OCI-LY7 (cell line): ENCODE results near the gene ROBO1. TPM values are rescaled to one million over a fixed set of nuclear protein-coding genes. Genes with fewer than 3 reads are reported as not detected.
"Not testable (repeated sequence)": the region's sequence is repeated elsewhere in the genome, so short reads cannot be mapped to it uniquely, and the experiment has no call there.

ENCODE experiments used
- BruUV-seq: library from RNA; stranded (reverse); fragments of 400-500 nt; replicated peaks from 2 replicates; lab custom pipeline; 2021; lab: Mats Ljungman, UMichigan
- CTCF ChIA-PET: fragments of 300-600 bp; sonication (Branson Sonifier 250); formaldehyde crosslinking; loops from one replicate; lab custom pipeline; 2022; ENCODE audit warnings: antibody characterized with exemption; ENCODE audit not compliant: unreplicated experiment; lab: Charles Lee
- POLR2A ChIA-PET: fragments of 300-600 bp; sonication (Branson Sonifier 250); formaldehyde crosslinking; loops from one replicate; lab custom pipeline; 2022; ENCODE audit warnings: antibody characterized with exemption; lab: Charles Lee
- DNase-seq: peaks from one replicate; pipeline ENCODE4 v3.0.0-alpha.2; 2015; ENCODE audit warnings: low spot score
- H2AFZ ChIP-seq: fragments of 200-600 bp; sonication (generic), shearing (Covaris generic); 2 replicates; pipeline ENCODE4 v1.6.1; 2014; ENCODE audit warnings: mild to moderate bottlenecking, antibody characterized with exemption, low read length, moderate library complexity
- H3K27ac ChIP-seq: fragments of 200-600 bp; sonication (generic); 2 replicates; pipeline ENCODE4 v1.5.1; 2014; ENCODE audit warnings: mixed run types, low read depth, mild to moderate bottlenecking, moderate library complexity, low read length, inconsistent platforms; ENCODE audit not compliant: poor library complexity, severe bottlenecking
- H3K36me3 ChIP-seq: fragments of 200-600 bp; sonication (generic); 2 replicates; pipeline ENCODE4 v1.6.1; 2014; ENCODE audit warnings: mild to moderate bottlenecking, antibody characterized with exemption, low read length, moderate library complexity, mixed read lengths; ENCODE audit not compliant: insufficient read depth
- H3K4me1 ChIP-seq: fragments of 200-600 bp; sonication (generic); 2 replicates; pipeline ENCODE4 v1.5.1; 2014; ENCODE audit warnings: mild to moderate bottlenecking, low read length; ENCODE audit not compliant: insufficient read depth, poor library complexity, severe bottlenecking
- H3K4me2 ChIP-seq: fragments of 200-600 bp; sonication (generic); 2 replicates; pipeline ENCODE4 v1.6.1; 2014; ENCODE audit warnings: mild to moderate bottlenecking, low read length
- H3K4me3 ChIP-seq: fragments of 200-600 bp; sonication (generic); 2 replicates; pipeline ENCODE4 v1.5.1; 2014; ENCODE audit warnings: mild to moderate bottlenecking, low read depth, low read length; ENCODE audit not compliant: poor library complexity, severe bottlenecking
- H3K79me2 ChIP-seq: fragments of 200-600 bp; sonication (generic); 2 replicates; pipeline ENCODE4 v1.6.1; 2016; ENCODE audit warnings: low read depth, mild to moderate bottlenecking, low read length, moderate library complexity, mixed read lengths; ENCODE audit not compliant: insufficient read depth
- H3K9me2 ChIP-seq: fragments of 200-600 bp; sonication (generic); 2 replicates; pipeline ENCODE4 v1.6.1; 2016; ENCODE audit warnings: mild to moderate bottlenecking, low read length, mixed read lengths; ENCODE audit not compliant: insufficient read depth
- H3K9me3 ChIP-seq: fragments of 200-600 bp; sonication (generic); 2 replicates; pipeline ENCODE4 v1.6.1; 2014; ENCODE audit warnings: mild to moderate bottlenecking, mixed run types, low read length, mixed read lengths
- H4K20me1 ChIP-seq: fragments of 200-600 bp; sonication (generic); 2 replicates; pipeline ENCODE4 v1.6.1; 2014; ENCODE audit warnings: mild to moderate bottlenecking, antibody characterized with exemption, low read length, moderate library complexity, mixed read lengths; ENCODE audit not compliant: insufficient read depth
- CTCF ChIP-seq: fragments of 200-600 bp; sonication (generic); conservative IDR thresholded peaks from 2 replicates; pipeline ENCODE4 v1.5.1; 2014; ENCODE audit warnings: mild to moderate bottlenecking, antibody characterized with exemption, low read length, moderate library complexity, mixed read lengths
- EZH2phosphoT487 ChIP-seq: fragments of 200-600 bp; sonication (generic); IDR thresholded peaks from 2 replicates; pipeline ENCODE4 v1.6.1; 2018; ENCODE audit warnings: low read depth, borderline replicate concordance, mild to moderate bottlenecking, mixed run types, antibody characterized with exemption, low read length, moderate library complexity, mixed read lengths
- intact Hi-C: fragments of 100-400 bp; cut with micrococcal nuclease; formaldehyde crosslinking; loops from one replicate; pipeline ENCODE4 v1.10.0; 2022; ENCODE audit not compliant: unreplicated experiment
- total RNA-seq, 2 experiments: library from RNA; depleted of rRNA in 1 of 2; stranded (reverse); fragments of >200 nt in 1 of 2; shearing (Covaris generic) in 1 of 2; gene quantifications; 2 replicates each; pipeline ENCODE4 v1.2.3, GENCODE V29; 2014 to 2022

The ROBO1 gene
- total RNA-seq, 2 experiments from 2014 or later = not detected

- ChIA-PET POLR2A (no interaction called here), CTCF (no interaction called here)
- Histone ChIP-seq H4K20me1 (no peaks in the 10 kb centered on the region), H3K9me3 (no peaks in the 10 kb centered on the region), H3K4me1 (no peaks in the 10 kb centered on the region), H3K27ac (no peak overlapping the region), H3K9me2 (no peaks in the 10 kb centered on the region), H2AFZ (no peak overlapping the region), H3K4me2 (no peak overlapping the region), H3K79me2 (no peaks in the 10 kb centered on the region), H3K4me3 (no peak overlapping the region), H3K36me3 (no peaks in the 10 kb centered on the region)
- intact Hi-C loops = no loop called here
- DNase-seq = no peak
- TF ChIP-seq CTCF (no peak), EZH2phosphoT487 (no peak)
- no TSS peak for BruUV-seq
These were observed 460.7 kb downstream of the ROBO1 start for GRCh38 chr3:79306934-79307570.

- H3K9me3 ChIP-seq, BruUV-seq, intact Hi-C loops, CTCF ChIA-PET, H3K27ac ChIP-seq, H3K9me2 ChIP-seq, H2AFZ ChIP-seq, POLR2A ChIA-PET, H3K4me2 ChIP-seq, H3K4me1 ChIP-seq, H3K36me3 ChIP-seq, H3K4me3 ChIP-seq, H3K79me2 ChIP-seq, H4K20me1 ChIP-seq, DNase-seq: not testable (repeated sequence)
These were observed 467.7 kb downstream of the ROBO1 start for GRCh38 chr3:79299949-79300635.

- ChIA-PET CTCF (no interaction called here), POLR2A (interaction anchor here (0.6 kb wide), 1 partner anchor 306 kb away, joined by 3 read pairs; no protein-coding TSS in a partner anchor)
- no peaks in the 10 kb centered on the region for H4K20me1 ChIP-seq
- H2AFZ ChIP-seq = no peak overlapping the region
- TF ChIP-seq CTCF = no peak
- no peak for TF ChIP-seq EZH2phosphoT487
- DNase-seq = no peak
- intact Hi-C loops = no loop called here
- no peaks in the 10 kb centered on the region for H3K9me2 ChIP-seq
- no TSS peak for BruUV-seq
- no peak overlapping the region for H3K27ac ChIP-seq
- H3K79me2 ChIP-seq = no peaks in the 10 kb centered on the region
- H3K4me2 ChIP-seq = no peak overlapping the region
- H3K9me3 ChIP-seq = no peaks in the 10 kb centered on the region
- no peak overlapping the region for H3K4me3 ChIP-seq
- H3K36me3 ChIP-seq = no peaks in the 10 kb centered on the region
- no peaks in the 10 kb centered on the region for H3K4me1 ChIP-seq
These were observed 470.4 kb downstream of the ROBO1 start for GRCh38 chr3:79297245-79297960.
